Activated CD8-positive, alpha-beta memory T cell treated with anti-CD3 and anti-CD28 coated beads, Interleukin-2, amount 10 ng/mL, durations not matched to agents 7 days and 5 days (primary cell): ENCODE results near the gene GTPBP6. TPM values are rescaled to one million over a fixed set of nuclear protein-coding genes. Genes with fewer than 3 reads are reported as not detected.

Experiments used
- ATAC-seq: fragments of 150-1000 bp; cut with Tn5 transposase; one replicate; pipeline ENCODE4 v1.10.0; 2021; ENCODE audit warnings: moderate library complexity
- CTCF ChIA-PET: fragments of 350-600 bp; sonication (Branson Sonifier 250); formaldehyde crosslinking; loops from one replicate; lab custom pipeline; 2021; ENCODE audit warnings: antibody characterized with exemption; lab: Charles Lee
- DNase-seq: peaks from one replicate; pipeline ENCODE4 v3.0.0-alpha.2; 2020
- H3K27ac Mint-ChIP-seq: one replicate; pipeline ENCODE4 v1.8.0; 2021; ENCODE audit warnings: mild to moderate bottlenecking, mixed read lengths
- H3K27me3 Mint-ChIP-seq: one replicate; pipeline ENCODE4 v1.8.0; 2021; ENCODE audit warnings: mixed read lengths
- H3K36me3 Mint-ChIP-seq: one replicate; pipeline ENCODE4 v1.8.0; 2021; ENCODE audit warnings: mild to moderate bottlenecking, mixed read lengths
- H3K4me1 Mint-ChIP-seq: one replicate; pipeline ENCODE4 v1.8.0; 2021; ENCODE audit warnings: mixed read lengths
- H3K4me3 Mint-ChIP-seq: one replicate; pipeline ENCODE4 v1.8.0; 2021; ENCODE audit warnings: mild to moderate bottlenecking, moderate library complexity, mixed read lengths
- H3K9me3 Mint-ChIP-seq: one replicate; pipeline ENCODE4 v1.8.0; 2022; ENCODE audit warnings: low read depth, mixed read lengths
- total RNA-seq, 2 experiments: library from RNA; stranded (reverse); gene quantifications; one replicate each; pipeline ENCODE4 v1.2.3, GENCODE V29; 2021

The GTPBP6 gene
- total RNA-seq, 2 experiments from 2014 or later: 53.2 to 57.2 TPM

GRCh38 chrX:347351-348117 lies 28.9 kb upstream of the GTPBP6 start:
- no peak overlapping the region for H3K27ac Mint-ChIP-seq
- CTCF ChIA-PET: no interaction called here
- ATAC-seq (no peak), DNase-seq (no peak)
- no peaks in the 10 kb centered on the region for H3K9me3 Mint-ChIP-seq
- no peaks in the 10 kb centered on the region for H3K27me3 Mint-ChIP-seq
- no peaks in the 10 kb centered on the region for H3K4me1 Mint-ChIP-seq
- no peak overlapping the region for H3K4me3 Mint-ChIP-seq
- H3K36me3 Mint-ChIP-seq: peaks cover 18% of the 10 kb centered on the region

GRCh38 chrX:346034-346813 lies 27.6 kb upstream of the GTPBP6 start:
- ATAC-seq (no peak), DNase-seq (no peak)
- CTCF ChIA-PET: no interaction called here
- Mint-ChIP-seq H3K36me3 (peaks cover 25% of the 10 kb centered on the region), H3K4me3 (no peak overlapping the region), H3K27me3 (no peaks in the 10 kb centered on the region), H3K4me1 (no peaks in the 10 kb centered on the region), H3K9me3 (peaks cover 6% of the 10 kb centered on the region), H3K27ac (no peak overlapping the region)

- Mint-ChIP-seq H3K27me3 (no peaks in the 10 kb centered on the region), H3K9me3 (peaks cover 6% of the 10 kb centered on the region), H3K36me3 (peaks cover 29% of the 10 kb centered on the region), H3K4me3 (no peak overlapping the region), H3K27ac (no peak overlapping the region), H3K4me1 (no peaks in the 10 kb centered on the region)
- ATAC-seq (no peak), DNase-seq (no peak)
- CTCF ChIA-PET: no interaction called here
Observed at GRCh38 chrX:345020-345925, 26.7 kb upstream of the GTPBP6 start.

GRCh38 chrX:344371-344901 lies 25.8 kb upstream of the GTPBP6 start:
- Mint-ChIP-seq H3K9me3 (peaks cover 6% of the 10 kb centered on the region), H3K4me3 (no peak overlapping the region)

GRCh38 chrX:341541-342101 lies 23.0 kb upstream of the GTPBP6 start:
- DNase-seq (no peak), ATAC-seq (no peak)
- Mint-ChIP-seq H3K9me3 (peaks cover 6% of the 10 kb centered on the region), H3K4me1 (no peaks in the 10 kb centered on the region), H3K27ac (no peak overlapping the region), H3K4me3 (no peak overlapping the region), H3K36me3 (peaks cover 43% of the 10 kb centered on the region), H3K27me3 (no peaks in the 10 kb centered on the region)
- CTCF ChIA-PET: no interaction called here

More at GRCh38 chrX:344371-344901, 25.8 kb upstream of the GTPBP6 start:
- no peak overlapping the region for H3K27ac Mint-ChIP-seq
- H3K36me3 Mint-ChIP-seq: peaks cover 29% of the 10 kb centered on the region
- CTCF ChIA-PET: no interaction called here
- H3K4me1 Mint-ChIP-seq: no peaks in the 10 kb centered on the region
- H3K27me3 Mint-ChIP-seq: no peaks in the 10 kb centered on the region
- DNase-seq (no peak), ATAC-seq (no peak)

- no peaks in the 10 kb centered on the region for H3K4me1 Mint-ChIP-seq
- H3K27ac Mint-ChIP-seq: no peak overlapping the region
- H3K4me3 Mint-ChIP-seq: no peak overlapping the region
- DNase-seq (no peak), ATAC-seq (no peak)
- no peaks in the 10 kb centered on the region for H3K27me3 Mint-ChIP-seq
- peaks cover 7% of the 10 kb centered on the region for H3K9me3 Mint-ChIP-seq
- CTCF ChIA-PET: no interaction called here
- H3K36me3 Mint-ChIP-seq: peaks cover 48% of the 10 kb centered on the region
Observed at GRCh38 chrX:340641-341423, 22.2 kb upstream of the GTPBP6 start.

GRCh38 chrX:340121-340520 lies 21.5 kb upstream of the GTPBP6 start:
- DNase-seq (no peak), ATAC-seq (peak; percentile 12)
- no peaks in the 10 kb centered on the region for H3K4me1 Mint-ChIP-seq
- peaks cover 47% of the 10 kb centered on the region for H3K36me3 Mint-ChIP-seq
- H3K4me3 Mint-ChIP-seq: no peak overlapping the region
- peaks cover 7% of the 10 kb centered on the region for H3K9me3 Mint-ChIP-seq
- no peaks in the 10 kb centered on the region for H3K27me3 Mint-ChIP-seq
- CTCF ChIA-PET: no interaction called here
- H3K27ac Mint-ChIP-seq: no peak overlapping the region

- DNase-seq (no peak), ATAC-seq (no peak)
- no peaks in the 10 kb centered on the region for H3K27me3 Mint-ChIP-seq
- no peaks in the 10 kb centered on the region for H3K4me1 Mint-ChIP-seq
- H3K4me3 Mint-ChIP-seq: no peak overlapping the region
- peaks cover 40% of the 10 kb centered on the region for H3K36me3 Mint-ChIP-seq
- CTCF ChIA-PET: no interaction called here
- H3K9me3 Mint-ChIP-seq: peaks cover 7% of the 10 kb centered on the region
- no peak overlapping the region for H3K27ac Mint-ChIP-seq
Observed at GRCh38 chrX:338836-339400, 20.3 kb upstream of the GTPBP6 start.

- peaks cover 40% of the 10 kb centered on the region for H3K36me3 Mint-ChIP-seq
Observed at GRCh38 chrX:338281-338835, 19.8 kb upstream of the GTPBP6 start.

GRCh38 chrX:337331-337831 lies 18.8 kb upstream of the GTPBP6 start:
- no peak for DNase-seq
- Mint-ChIP-seq H3K36me3 (peaks cover 40% of the 10 kb centered on the region), H3K27me3 (no peaks in the 10 kb centered on the region), H3K4me1 (no peaks in the 10 kb centered on the region), H3K4me3 (no peak overlapping the region), H3K9me3 (peaks cover 7% of the 10 kb centered on the region), H3K27ac (no peak overlapping the region)
- ATAC-seq: no peak
- CTCF ChIA-PET: no interaction called here

More at GRCh38 chrX:338281-338835, 19.8 kb upstream of the GTPBP6 start:
- Mint-ChIP-seq H3K4me3 (no peak overlapping the region), H3K27ac (no peak overlapping the region), H3K27me3 (no peaks in the 10 kb centered on the region), H3K9me3 (peaks cover 7% of the 10 kb centered on the region), H3K4me1 (no peaks in the 10 kb centered on the region)
- CTCF ChIA-PET: no interaction called here
- DNase-seq: no peak
- no peak for ATAC-seq

- CTCF ChIA-PET: no interaction called here
- Mint-ChIP-seq H3K4me1 (no peaks in the 10 kb centered on the region), H3K4me3 (no peak overlapping the region), H3K27me3 (no peaks in the 10 kb centered on the region), H3K9me3 (peaks cover 2% of the 10 kb centered on the region), H3K36me3 (peaks cover 33% of the 10 kb centered on the region), H3K27ac (no peak overlapping the region)
- ATAC-seq (no peak), DNase-seq (no peak)
Observed at GRCh38 chrX:336227-336626, 17.6 kb upstream of the GTPBP6 start.

- peaks cover 2% of the 10 kb centered on the region for H3K9me3 Mint-ChIP-seq
- CTCF ChIA-PET: no interaction called here
- no peak overlapping the region for H3K27ac Mint-ChIP-seq
- H3K4me1 Mint-ChIP-seq: no peaks in the 10 kb centered on the region
- H3K36me3 Mint-ChIP-seq: peaks cover 31% of the 10 kb centered on the region
- DNase-seq: no peak
- no peak overlapping the region for H3K4me3 Mint-ChIP-seq
- no peak for ATAC-seq
- H3K27me3 Mint-ChIP-seq: no peaks in the 10 kb centered on the region
Observed at GRCh38 chrX:335758-336155, 17.2 kb upstream of the GTPBP6 start.
